Astrocyte (in vitro differentiated cells and primary cell): ENCODE measurements around the gene CEP128. TPM values are rescaled to one million over a fixed set of nuclear protein-coding genes. Genes with fewer than 3 reads are reported as not detected.

Experiments used
- DNase-seq: peaks from one replicate; pipeline ENCODE4 v3.0.0-alpha.2; 2010; ENCODE audit warnings: low read depth
- FAIRE-seq: peaks from 2 replicates; lab custom pipeline; 2011; peaks lifted over from hg19 to GRCh38; lab: Jason Lieb, UNC
- H2AFZ ChIP-seq: 2 replicates; pipeline ENCODE4 v1.6.0; 2012; ENCODE audit warnings: low read depth, low read length, inconsistent platforms
- H3K27ac ChIP-seq: 2 replicates; pipeline ENCODE4 v1.5.1; 2011; ENCODE audit warnings: low read depth, low read length, inconsistent platforms
- H3K27me3 ChIP-seq: 2 replicates; pipeline ENCODE4 v1.6.0; 2011; ENCODE audit warnings: low read length, inconsistent platforms; ENCODE audit not compliant: insufficient read depth
- H3K36me3 ChIP-seq: 2 replicates; pipeline ENCODE4 v1.5.1; 2011; ENCODE audit warnings: low read length, inconsistent platforms; ENCODE audit not compliant: insufficient read depth
- H3K4me1 ChIP-seq: 2 replicates; pipeline ENCODE4 v1.5.1; 2011; ENCODE audit warnings: low read length, inconsistent platforms; ENCODE audit not compliant: insufficient read depth
- H3K4me2 ChIP-seq: 2 replicates; pipeline ENCODE4 v1.6.0; 2012; ENCODE audit warnings: low read length, inconsistent platforms
- H3K4me3 ChIP-seq: 2 replicates; pipeline ENCODE4 v1.5.1; 2011; ENCODE audit warnings: low read depth, mild to moderate bottlenecking, low read length, inconsistent platforms; ENCODE audit not compliant: insufficient read depth
- H3K79me2 ChIP-seq: 2 replicates; pipeline ENCODE4 v1.6.0; 2012; ENCODE audit warnings: mild to moderate bottlenecking, low read length, inconsistent platforms; ENCODE audit not compliant: insufficient read depth
- H3K9ac ChIP-seq: 2 replicates; pipeline ENCODE4 v1.6.0; 2012; ENCODE audit warnings: mild to moderate bottlenecking, low read length, inconsistent platforms
- H3K9me3 ChIP-seq: 2 replicates; pipeline ENCODE4 v1.5.1; 2012; ENCODE audit warnings: low read depth, mild to moderate bottlenecking, low read length, inconsistent platforms; ENCODE audit not compliant: insufficient read depth
- H4K20me1 ChIP-seq: 2 replicates; pipeline ENCODE4 v1.6.0; 2012; ENCODE audit warnings: low read length, inconsistent platforms; ENCODE audit not compliant: insufficient read depth
- H3K27ac Mint-ChIP-seq: one replicate; pipeline ENCODE4 v1.8.0; 2021; ENCODE audit warnings: mild to moderate bottlenecking, mixed read lengths; ENCODE audit not compliant: unreplicated experiment
- H3K27me3 Mint-ChIP-seq: one replicate; pipeline ENCODE4 v1.8.0; 2021; ENCODE audit warnings: low read depth, mixed read lengths; ENCODE audit not compliant: unreplicated experiment
- H3K36me3 Mint-ChIP-seq: one replicate; pipeline ENCODE4 v1.8.0; 2021; ENCODE audit warnings: low read depth, mixed read lengths; ENCODE audit not compliant: unreplicated experiment
- H3K4me1 Mint-ChIP-seq: one replicate; pipeline ENCODE4 v1.8.0; 2021; ENCODE audit warnings: low read depth, mixed read lengths; ENCODE audit not compliant: unreplicated experiment
- H3K4me3 Mint-ChIP-seq: one replicate; pipeline ENCODE4 v1.8.0; 2021; ENCODE audit warnings: mild to moderate bottlenecking, moderate library complexity, mixed read lengths; ENCODE audit not compliant: unreplicated experiment
- H3K9me3 Mint-ChIP-seq: one replicate; pipeline ENCODE4 v1.8.0; 2021; ENCODE audit warnings: mild to moderate bottlenecking, mixed read lengths; ENCODE audit not compliant: unreplicated experiment
- EZH2 ChIP-seq: IDR thresholded peaks from 2 replicates; pipeline ENCODE4 v1.6.1; 2012; ENCODE audit warnings: mild to moderate bottlenecking, low read length, inconsistent platforms; ENCODE audit not compliant: insufficient read depth
- total RNA-seq: library from RNA; stranded (reverse); gene quantifications from 2 replicates; pipeline ENCODE4 v1.2.1, GENCODE V29; 2021
- TF ChIP-seq, protein P1 (sequence below): IDR thresholded peaks from 2 replicates; pipeline ENCODE4 v1.5.1; 2011; ENCODE audit warnings: low read depth, mild to moderate bottlenecking, inconsistent platforms, low read length, moderate library complexity; ENCODE audit not compliant: insufficient read depth

The CEP128 gene
- total RNA-seq, 1 donor from 2014 or later, result 6.4 TPM

- no peaks in the 10 kb centered on the region for H3K79me2 ChIP-seq
- no peak for FAIRE-seq
- no peaks in the 10 kb centered on the region for H3K9me3 Mint-ChIP-seq
- H3K4me1 ChIP-seq, result no peaks in the 10 kb centered on the region
- no peaks in the 10 kb centered on the region for H3K9me3 ChIP-seq
- no peak overlapping the region for H3K4me3 Mint-ChIP-seq
- no peak for DNase-seq
- H3K36me3 Mint-ChIP-seq, result no peaks in the 10 kb centered on the region
- H3K27me3 ChIP-seq, result no peaks in the 10 kb centered on the region
- no peak overlapping the region for H3K4me2 ChIP-seq
- no peaks in the 10 kb centered on the region for H3K27me3 Mint-ChIP-seq
- no peak overlapping the region for H3K9ac ChIP-seq
- H3K27ac Mint-ChIP-seq, result no peak overlapping the region
- no peaks in the 10 kb centered on the region for H4K20me1 ChIP-seq
- H3K4me1 Mint-ChIP-seq, result peaks cover 5% of the 10 kb centered on the region
- TF ChIP-seq, protein P1, sequence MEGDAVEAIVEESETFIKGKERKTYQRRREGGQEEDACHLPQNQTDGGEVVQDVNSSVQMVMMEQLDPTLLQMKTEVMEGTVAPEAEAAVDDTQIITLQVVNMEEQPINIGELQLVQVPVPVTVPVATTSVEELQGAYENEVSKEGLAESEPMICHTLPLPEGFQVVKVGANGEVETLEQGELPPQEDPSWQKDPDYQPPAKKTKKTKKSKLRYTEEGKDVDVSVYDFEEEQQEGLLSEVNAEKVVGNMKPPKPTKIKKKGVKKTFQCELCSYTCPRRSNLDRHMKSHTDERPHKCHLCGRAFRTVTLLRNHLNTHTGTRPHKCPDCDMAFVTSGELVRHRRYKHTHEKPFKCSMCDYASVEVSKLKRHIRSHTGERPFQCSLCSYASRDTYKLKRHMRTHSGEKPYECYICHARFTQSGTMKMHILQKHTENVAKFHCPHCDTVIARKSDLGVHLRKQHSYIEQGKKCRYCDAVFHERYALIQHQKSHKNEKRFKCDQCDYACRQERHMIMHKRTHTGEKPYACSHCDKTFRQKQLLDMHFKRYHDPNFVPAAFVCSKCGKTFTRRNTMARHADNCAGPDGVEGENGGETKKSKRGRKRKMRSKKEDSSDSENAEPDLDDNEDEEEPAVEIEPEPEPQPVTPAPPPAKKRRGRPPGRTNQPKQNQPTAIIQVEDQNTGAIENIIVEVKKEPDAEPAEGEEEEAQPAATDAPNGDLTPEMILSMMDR, result no peak
- no peak for TF ChIP-seq EZH2
- H3K4me3 ChIP-seq, result no peak overlapping the region
- H2AFZ ChIP-seq, result no peak overlapping the region
- no peaks in the 10 kb centered on the region for H3K36me3 ChIP-seq
- no peak overlapping the region for H3K27ac ChIP-seq
Measured at GRCh38 chr14:80847070-80847469, 94.5 kb downstream of the CEP128 start.

DNA sequence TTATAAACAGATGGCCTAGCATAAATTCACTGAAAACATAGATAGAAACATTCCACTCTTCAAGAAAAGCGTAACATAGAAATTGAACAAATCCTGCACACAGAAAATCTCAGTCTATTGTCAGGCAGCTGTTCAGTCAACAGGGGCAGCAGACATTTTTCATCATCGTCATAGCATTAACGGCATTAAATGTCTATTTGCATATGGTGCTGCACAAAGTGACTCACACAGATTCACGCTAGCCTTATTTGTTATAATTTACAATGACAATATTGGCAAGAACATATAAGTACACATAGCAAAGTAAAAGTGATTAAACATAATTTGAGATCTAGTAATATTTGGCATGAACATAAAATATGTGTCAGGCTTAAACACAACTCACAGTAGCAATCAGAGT, 95.7 kb downstream of the CEP128 start:
- Histone ChIP-seq H3K27me3 (no peaks in the 10 kb centered on the region), H3K9me3 (no peaks in the 10 kb centered on the region), H3K4me1 (no peaks in the 10 kb centered on the region), H4K20me1 (no peaks in the 10 kb centered on the region), H3K4me2 (no peak overlapping the region), H3K4me3 (no peak overlapping the region), H3K9ac (no peak overlapping the region), H3K79me2 (no peaks in the 10 kb centered on the region), H3K27ac (no peak overlapping the region), H3K36me3 (no peaks in the 10 kb centered on the region), H2AFZ (no peak overlapping the region)
- Mint-ChIP-seq H3K36me3 (no peaks in the 10 kb centered on the region), H3K27me3 (no peaks in the 10 kb centered on the region), H3K4me1 (peaks cover 5% of the 10 kb centered on the region), H3K9me3 (no peaks in the 10 kb centered on the region), H3K4me3 (no peak overlapping the region), H3K27ac (no peak overlapping the region)
- TF ChIP-seq, protein P1, result no peak
- no peak for TF ChIP-seq EZH2
- no peak for FAIRE-seq
- no peak for DNase-seq

GRCh38 chr14:80844872-80845271, 96.7 kb downstream of the CEP128 start:
- H4K20me1 ChIP-seq, result no peaks in the 10 kb centered on the region
- no peaks in the 10 kb centered on the region for H3K36me3 ChIP-seq
- H3K4me1 ChIP-seq, result no peaks in the 10 kb centered on the region
- no peaks in the 10 kb centered on the region for H3K9me3 ChIP-seq
- Mint-ChIP-seq H3K27ac (peak overlapping the region; percentile 53), H3K4me1 (peaks cover 5% of the 10 kb centered on the region), H3K36me3 (no peaks in the 10 kb centered on the region), H3K9me3 (no peaks in the 10 kb centered on the region), H3K4me3 (no peak overlapping the region), H3K27me3 (no peaks in the 10 kb centered on the region)
- no peak for TF ChIP-seq EZH2
- TF ChIP-seq, protein P1, result no peak
- DNase-seq, result no peak
- FAIRE-seq, result no peak
- H2AFZ ChIP-seq, result no peak overlapping the region
- H3K9ac ChIP-seq, result no peak overlapping the region
- H3K79me2 ChIP-seq, result no peaks in the 10 kb centered on the region
- no peak overlapping the region for H3K4me3 ChIP-seq
- no peak overlapping the region for H3K27ac ChIP-seq
- H3K27me3 ChIP-seq, result no peaks in the 10 kb centered on the region
- no peak overlapping the region for H3K4me2 ChIP-seq
